Bone marrow (tissue), 2 donors: Measurements from ENCODE around the gene CERS3.

ENCODE experiments used
- DNase-seq, 2 donors: peaks; one replicate each; lab custom pipeline; 2025; lab: John Stamatoyannopoulos, UW

CERS3 gene

DNA sequence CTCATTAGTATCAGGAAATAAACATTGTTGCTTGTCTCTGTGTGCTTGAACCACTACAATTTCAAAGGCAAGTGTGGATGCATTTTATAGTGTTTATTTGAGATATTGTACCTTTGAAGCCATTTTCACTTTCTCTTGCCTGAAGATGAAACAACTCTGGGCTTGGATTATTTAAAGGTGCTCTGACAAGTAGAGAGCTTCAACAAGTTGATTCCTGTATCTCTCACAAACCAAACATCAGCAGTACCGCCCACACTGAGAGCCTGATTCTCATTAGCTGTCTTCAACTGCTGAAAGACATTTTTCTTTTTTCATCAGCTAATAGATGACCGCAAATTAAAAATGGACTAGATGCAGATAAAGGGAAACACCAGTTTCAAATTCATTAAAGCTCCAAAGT, 806 bp upstream of the CERS3 start:
- no peak for DNase-seq

DNA sequence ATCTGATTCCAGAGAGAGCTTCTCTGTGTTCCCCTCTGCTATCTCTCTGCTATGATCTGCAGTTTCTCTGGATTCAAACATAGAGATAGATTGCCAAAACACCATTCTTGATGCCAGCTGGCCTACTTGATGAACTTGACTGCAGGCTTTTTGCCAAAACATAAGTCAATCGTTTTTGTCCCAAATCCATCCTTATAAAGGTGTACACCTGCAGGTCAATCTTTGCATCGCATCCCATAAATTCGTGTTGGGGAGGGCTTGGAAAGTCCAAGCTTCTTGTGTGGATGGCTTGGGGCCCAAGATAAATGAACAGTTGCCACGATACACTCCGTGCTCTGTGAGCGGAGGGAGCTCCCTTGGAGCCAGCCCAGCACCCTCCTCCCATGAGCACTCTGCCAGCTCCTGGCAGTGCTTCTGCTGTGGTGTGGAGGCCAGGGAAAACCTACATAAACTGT, 2.7 kb downstream of the CERS3 start:
- DNase-seq = no peak

DNA sequence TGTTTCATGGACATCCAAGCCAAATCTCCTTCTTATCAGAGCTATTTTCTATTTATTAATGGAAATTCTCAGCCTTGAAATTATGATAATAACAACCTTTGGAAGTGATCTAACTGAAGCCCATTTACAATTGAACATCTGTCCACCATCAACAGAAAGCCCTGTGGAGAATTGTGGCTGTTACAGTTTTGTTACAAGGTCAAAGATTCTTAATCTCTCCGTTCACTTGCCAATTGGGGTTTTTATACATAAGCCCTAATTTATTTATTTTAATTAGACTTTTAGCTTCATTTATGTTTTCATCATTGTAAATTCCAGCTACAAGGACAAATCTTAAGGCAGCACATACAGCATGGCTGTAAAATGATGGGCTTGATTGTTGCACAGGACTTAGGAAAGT, 3.3 kb downstream of the CERS3 start:
- no peak for DNase-seq

DNA sequence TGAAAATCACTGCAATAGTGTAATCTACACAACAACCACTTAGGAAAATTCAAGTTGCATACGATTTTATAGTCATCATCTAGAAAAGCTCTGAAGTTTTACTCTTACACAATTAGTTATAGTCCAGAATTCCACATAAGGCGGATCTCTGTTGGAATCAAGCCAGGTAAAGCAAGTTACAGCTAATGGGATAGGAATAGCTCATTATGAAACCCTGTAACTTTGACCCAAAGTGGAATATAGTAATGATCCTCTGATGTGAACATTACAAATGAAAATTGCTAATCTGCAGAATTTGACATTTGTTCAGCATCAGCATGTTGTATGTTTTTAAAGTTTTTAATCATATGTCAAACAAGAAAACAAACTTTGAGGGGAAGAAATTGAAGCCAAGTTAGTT, 4.4 kb downstream of the CERS3 start:
- DNase-seq = no peak

DNA sequence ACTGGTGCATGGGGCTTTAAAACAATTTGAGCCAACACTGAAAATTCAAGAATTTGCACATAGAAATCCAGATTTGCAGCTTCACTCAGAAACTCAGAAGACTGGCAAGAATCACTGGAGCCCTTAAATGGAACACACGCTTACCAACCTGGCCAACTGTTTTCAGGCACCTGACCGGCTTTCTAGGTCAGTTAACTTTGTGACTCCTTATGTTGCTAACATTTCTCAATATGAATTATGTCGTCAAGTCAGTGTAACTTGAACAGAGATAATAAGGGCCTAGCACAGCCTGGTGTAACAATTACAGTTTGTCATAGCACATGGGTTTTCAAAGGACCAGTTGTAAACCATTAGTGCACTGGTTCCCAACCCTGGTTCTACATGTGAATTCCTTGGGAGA, 6.8 kb downstream of the CERS3 start:
- DNase-seq = no peak

DNA sequence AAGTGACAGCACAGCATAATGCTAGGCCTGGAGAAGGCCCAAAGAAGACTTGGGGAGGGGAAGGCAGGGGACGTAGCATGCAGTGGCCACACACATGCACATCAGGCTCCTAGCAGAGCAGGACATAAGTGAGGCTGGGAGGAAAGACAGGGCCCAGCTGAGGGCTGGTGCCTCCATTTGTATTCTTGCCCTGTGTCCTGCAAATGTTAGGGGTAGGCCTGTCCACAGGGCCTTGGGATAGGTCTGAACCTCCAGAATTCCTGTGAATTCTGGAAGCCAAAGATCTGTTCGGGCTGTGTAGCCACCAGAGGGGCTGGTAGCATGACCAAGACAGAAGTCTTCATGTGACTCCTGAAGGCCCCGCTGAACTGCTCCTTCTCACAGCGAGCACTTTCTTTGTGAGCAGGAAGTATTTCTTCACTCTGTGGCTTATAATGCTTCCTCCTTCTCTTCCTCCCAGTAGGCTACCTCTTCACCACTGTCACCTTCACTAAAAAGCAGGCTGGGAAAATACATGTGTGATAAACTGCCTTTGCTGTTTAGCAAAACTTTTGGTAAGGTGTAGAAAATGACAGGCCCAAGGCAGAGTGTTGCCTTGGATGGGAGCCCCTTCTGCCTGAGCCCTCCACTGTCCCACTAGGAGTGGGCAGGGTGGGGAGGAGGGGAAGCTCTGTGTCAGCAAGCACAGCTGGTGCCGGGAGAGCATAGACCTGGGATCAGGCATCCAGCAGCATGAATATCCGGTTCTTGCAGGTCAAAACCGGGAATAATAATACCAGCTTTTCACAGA, 8.4 kb downstream of the CERS3 start:
- no peak for DNase-seq

DNA sequence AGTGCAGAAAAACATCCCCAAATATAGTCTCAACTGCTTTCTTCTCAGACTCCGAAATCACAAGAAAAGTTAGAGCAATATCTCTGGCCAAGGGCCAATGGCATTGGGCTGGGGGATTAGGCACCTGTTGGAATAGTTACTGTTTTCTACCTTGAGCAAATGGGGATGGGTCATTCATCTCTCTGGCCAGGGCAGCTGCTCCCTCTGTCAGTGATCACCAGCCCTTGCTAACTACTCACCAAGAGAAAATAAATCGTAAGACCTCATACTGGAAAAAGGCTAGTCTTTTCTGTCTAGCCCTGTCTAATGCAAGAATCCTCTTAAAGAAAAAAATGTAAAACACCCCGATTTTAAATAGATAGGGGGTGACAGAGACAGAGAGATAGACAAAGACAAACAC, 10.9 kb downstream of the CERS3 start:
- no peak for DNase-seq

DNA sequence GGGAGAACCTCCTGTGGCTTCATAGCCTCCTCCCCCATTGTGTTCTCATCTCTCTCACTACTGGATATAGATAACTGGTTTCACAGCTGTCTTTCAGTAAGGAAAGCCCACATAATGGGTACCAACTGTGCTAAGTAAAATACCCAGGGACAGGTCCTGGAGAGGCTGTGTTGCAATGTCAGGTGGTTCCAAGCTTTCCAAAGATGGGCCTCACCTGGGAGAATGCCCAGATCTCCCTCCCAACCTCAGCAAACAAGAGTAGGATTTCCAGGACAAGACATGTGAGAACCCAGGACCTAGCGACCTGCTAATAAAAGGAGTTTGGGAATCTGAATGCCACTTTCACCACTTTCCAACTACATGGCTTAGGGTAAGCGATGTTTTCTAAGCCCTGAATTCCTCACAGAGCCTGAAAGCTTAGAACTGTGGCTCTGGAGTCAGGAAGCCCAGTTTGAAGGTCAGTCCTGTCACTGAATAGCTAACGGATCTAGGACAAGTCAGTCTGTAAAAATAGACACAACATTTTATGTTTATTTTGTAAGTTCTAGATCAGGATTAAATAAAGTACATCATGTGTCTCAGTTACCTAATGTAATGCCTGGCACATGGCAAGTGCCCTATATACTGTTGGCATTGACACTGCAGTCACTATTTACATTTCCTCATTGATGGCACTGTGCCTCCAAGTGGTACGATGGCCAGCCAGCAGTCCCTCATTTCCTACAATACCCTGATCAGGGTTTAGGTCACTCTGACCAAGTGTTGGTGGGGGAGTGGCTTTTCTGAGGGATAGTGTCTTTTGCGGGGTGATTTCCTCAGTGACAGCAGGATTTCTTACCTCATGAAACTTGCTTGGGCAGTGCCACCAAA, 11.9 kb downstream of the CERS3 start:
- no peak for DNase-seq

DNA sequence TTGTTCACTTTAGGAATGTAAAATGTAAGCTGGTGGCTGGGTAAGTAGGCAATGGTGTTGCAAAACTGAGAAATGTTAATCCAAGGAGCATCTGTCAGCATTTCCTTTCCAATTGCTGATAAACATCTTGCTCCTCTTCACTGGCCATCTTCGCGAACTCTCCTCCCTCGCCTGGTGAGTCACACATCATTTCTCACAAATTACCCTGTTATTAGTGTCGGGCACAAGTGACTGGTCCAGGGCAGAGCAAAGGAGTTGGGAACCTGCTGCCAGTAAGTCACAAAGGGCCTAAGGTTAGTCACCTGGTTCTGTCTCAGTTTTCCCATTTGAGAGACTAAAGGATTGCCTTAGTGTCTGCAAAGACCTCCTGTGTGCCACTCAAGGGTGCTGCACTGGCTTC, 13.0 kb downstream of the CERS3 start:
- no peak for DNase-seq

DNA sequence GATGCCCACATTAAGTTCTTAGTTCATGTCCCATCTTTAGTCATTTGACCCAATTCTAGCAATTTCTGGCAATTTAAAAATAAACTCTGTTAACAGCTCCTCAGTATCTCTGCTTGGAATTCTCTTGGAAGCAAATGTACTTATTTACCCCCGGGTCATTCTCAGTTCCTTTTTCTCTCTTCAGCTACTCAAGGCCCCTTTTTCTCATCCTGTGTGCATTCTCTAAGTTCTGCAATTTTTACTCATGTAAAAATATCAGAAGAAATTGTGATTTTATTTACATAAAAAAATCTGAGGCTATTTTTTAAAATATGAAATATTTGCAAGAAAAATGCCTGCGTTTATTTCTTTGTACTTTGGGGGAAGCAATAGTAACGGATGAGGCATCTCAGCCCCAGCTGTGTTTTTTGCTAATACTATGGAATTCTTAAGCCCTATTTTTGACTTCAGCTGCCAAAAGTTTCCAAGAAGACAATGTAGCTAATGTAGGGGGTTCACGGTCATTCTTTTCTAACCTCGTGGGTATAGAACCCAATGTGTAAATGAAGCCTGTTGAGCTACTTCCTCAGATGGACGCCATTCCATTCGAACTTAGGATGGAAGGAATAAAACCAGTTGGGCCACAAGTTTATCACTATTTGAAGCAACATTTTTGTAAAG, 20.0 kb downstream of the CERS3 start:
- no peak for DNase-seq

DNA sequence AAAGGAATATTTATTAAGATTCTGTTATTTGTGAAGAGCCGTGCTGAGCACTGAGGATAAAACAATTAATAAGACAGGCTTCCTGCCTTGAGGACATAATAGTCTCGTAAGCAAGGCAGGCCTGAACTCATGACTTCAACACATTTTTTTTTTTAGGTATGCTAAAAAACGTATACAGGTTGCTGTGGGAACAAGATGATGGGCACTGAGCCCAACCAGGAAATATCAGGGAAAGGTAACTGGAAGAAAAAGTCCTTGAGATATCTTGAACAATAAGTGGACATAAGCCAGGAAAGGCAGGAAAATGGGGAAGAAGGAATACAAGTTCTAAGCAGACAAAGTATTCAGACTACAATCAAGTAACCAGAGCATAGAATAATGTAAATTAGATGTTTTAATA, 26.1 kb downstream of the CERS3 start:
- DNase-seq = no peak

DNA sequence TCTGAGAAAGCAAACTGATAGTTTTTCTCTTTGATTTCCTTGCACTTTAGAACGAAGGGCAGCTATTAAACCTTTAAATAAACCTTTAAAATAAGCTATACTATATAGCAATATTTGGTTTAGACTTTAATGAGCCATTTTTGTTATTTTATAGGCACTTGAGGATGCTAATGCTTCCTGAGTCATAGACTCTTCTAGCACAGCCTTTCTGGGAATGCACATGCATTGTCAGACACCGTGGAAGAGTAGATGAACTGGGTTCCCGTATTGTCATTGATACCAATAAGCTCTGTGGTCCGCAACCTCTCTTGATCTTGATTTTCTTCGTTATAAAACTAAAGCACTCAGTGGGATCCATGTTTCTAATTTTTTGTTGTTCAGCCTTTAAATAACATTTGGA, 27.6 kb downstream of the CERS3 start:
- no peak for DNase-seq

DNA sequence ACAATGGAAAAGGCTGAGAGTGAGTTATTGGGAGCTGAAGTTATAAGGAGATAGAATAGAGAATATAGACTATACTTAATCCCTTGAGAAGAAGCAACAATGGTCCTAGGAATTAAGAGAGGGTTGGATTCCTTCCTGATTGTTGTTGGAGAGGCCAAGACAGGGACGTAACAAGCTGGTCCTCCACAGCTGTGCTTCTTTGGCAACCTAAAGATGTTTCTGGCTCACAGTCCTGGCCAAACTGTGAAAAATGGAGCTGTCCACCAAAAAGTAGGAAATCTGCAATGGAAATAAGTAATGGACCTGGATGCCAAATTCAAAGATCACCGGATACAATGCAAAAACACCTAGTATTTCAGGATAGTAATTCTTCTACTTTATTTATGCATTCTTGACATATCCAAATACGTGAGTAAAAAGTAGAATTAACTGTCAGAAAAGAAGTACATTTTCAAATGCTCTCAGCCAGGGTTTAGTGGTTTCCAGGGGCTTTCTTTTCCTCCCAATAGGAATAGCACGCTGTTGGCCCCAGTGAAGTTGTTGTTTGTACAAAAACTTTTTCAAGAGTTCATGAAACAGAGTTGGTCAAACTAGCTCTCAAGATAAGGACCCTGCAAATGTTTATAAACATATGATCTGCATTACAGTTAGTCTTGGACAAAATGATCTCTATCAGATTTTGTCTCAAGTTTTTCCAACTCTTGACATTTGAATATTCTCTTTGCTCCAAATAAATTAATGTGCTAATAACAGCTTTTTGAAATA, 28.3 kb downstream of the CERS3 start:
- DNase-seq = no peak

DNA sequence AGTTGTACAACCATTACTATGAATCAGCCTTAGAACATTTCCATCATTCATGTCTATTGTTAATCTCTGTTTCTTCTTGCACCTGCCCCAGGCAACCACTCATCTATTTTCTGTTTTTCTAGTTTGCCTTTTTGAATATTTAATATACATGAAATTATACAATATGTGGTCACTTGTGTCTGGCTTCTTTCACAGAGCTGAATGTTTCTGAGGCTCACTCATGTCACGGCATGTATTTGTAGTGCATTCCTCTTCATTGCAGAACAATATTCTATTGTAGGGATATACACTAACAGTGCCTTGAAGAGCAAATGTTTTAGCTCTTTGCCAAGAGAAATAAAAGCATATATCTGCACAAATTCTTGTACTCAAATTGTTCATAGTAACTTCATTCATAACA, 32.9 kb downstream of the CERS3 start:
- no peak for DNase-seq

DNA sequence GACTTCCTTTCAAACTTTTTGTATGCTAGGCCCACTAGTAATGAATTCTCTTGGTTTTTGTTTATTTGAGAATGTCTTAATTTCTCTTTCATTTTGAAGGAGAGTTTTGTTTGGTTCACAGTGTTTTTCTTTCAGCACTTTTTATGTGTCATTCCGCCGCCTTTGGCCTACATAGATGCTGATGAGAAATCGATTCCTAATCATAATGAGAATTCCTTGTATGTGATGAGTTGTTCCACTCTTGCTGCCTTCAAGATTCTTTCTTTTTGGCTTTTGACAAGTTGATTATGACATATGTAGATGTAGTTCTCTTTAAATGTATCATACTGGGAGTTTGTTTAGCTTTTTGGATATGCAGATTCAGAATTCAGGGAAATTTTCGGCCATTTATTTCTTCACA, 35.5 kb downstream of the CERS3 start:
- no peak for DNase-seq

DNA sequence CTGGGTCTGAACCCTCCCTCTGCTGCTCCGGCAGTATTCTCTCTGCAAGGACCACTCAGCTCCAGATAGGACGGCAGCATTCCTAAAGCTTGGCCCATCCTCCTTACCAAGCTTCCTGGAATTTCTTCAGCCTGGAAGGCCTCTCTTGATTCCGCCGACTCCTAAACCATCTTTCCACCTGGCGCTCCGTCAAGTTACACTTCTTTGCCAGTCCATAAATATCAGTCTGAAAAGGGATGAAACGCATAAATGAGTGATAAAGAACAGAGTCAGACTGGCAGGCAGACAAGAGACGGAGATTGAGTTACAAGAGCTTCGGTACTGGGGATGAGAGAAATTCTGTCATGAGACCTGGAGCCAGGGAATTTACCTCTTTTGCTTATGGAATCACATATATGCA, 44.3 kb downstream of the CERS3 start:
- no peak for DNase-seq

DNA sequence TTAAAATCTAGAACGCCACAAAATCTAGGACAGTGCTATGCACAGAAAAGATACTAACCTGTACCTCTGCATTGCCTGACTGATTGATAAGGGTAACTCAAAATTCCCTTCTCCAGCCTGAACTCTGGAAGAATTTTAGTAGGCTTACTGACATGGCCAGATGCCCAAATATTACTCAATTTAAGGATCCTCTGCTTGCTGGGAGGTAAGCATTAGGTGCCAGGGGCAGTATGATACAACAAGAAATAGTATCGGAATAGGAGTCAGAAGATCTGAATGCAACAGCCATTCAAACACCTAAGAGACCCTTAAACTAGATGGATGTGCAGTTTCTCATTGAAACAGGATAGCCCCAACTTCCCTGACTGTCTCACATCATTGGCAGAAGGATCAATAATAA, 45.4 kb downstream of the CERS3 start:
- DNase-seq = no peak

DNA sequence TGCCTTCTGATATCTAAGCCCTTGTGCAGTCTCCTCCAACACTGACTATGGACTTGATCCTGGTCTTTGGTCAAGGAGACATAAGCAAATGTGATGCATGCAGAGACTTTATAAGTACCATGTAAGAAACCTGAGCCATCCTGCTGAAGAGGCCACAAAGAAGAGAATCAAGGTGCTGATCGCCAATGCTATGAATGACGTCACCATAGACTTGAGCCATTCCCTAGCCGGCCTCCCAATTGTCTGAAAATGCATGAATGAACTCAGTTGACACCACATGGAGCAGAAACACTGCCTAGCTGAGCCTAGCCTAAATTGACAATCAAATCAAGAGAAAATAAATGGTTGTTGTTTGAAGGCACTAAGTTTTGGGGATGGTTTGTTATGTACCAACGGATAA, 51.9 kb downstream of the CERS3 start:
- no peak for DNase-seq

DNA sequence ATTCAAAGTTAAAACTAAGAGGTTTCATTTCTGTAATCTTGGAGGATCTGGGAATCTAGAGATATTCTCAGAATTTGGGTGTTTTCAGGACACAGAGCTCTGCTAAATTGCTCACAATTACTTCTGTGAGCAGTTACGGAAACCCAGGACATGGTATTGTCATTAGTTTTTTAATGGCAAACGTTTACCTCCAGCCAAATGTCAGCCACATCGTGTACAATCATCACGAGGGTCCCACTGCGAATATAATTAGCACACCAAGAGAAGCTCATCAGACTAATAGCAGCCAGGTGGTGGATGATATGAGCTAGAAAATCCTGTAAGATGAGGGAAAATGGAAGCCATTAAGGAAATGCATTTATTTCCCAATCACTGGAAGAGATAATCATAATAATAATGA, 56.0 kb downstream of the CERS3 start:
- DNase-seq = no peak

DNA sequence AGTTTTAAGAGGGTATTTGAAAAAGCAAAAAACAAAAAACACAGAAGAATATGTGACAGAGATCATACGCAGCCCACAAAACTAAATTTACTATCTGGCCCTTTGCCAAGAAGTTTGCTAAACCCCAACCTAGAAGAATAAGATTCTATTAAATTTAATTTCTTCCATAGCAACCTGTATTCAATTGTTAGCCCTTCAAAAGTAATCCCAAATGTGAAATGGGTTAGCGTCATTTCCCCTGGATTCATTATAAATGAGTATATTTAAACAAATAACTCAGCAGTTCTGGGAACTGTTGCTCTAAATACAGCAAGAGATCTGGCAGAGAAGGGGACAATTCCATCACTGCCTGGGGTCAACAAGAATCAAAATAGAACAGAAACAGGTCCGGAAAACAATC, 56.8 kb downstream of the CERS3 start:
- DNase-seq = no peak

DNA sequence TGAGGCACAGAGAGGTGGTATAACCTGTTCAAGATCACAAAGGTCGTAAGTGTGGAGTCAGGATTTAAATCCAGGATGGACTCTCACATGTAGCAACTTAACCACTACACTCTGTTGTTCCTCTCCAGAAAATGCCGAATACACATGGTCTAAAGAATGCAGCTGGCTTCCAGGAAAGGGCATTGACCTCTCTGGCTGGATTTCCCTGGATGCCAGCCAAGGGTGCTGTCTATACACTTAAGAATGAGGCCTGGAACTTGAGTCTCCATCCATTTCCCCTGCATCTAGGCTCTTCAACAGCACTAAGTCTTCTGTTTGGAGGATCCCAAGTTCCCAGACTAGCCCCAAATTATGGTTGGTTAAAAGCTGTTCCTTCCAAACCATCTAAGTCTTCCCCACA, 60.5 kb downstream of the CERS3 start:
- no peak for DNase-seq

DNA sequence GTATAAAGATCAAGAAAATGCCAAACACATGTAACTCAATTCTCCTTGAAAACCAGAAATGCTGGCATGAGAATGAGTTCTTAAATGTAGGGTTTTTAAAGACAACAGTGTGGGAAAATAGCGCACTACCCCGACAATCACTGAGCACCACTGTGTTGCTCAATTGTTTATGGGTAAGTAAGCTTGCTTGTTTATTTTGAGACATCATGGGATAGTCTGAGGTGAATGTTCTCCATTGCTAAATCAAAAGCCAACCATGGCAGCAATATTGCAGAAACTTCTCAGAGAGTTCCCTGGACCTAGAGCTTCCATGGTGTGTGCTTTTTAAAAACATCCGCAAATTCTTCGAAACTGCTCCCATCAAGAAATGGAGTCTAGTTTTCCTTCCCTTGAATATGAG, 62.7 kb downstream of the CERS3 start:
- no peak for DNase-seq
